Measurements from ENCODE around the gene IBA57.

The IBA57 gene

GRCh38 chr1:228154021-228154669, 11.5 kb upstream of the IBA57 start:
- no peak for TF ChIP-seq CTCF (IDR thresholded peaks at IDR 0.05; ENCODE audit: low read depth, low read length)
- DNase-seq (ENCODE audit: extremely low read depth, low read depth) = no peak

- no peak for DNase-seq (ENCODE audit: extremely low read depth, low read depth)
- TF ChIP-seq CTCF (IDR thresholded peaks at IDR 0.05; ENCODE audit: low read depth, low read length) = no peak
Observed at GRCh38 chr1:228154670-228155571, 10.7 kb upstream of the IBA57 start.

- no peak for DNase-seq (ENCODE audit: extremely low read depth, low read depth)
- no peak for TF ChIP-seq CTCF (IDR thresholded peaks at IDR 0.05; ENCODE audit: low read depth, low read length)
Observed at GRCh38 chr1:228155596-228156514, 9.7 kb upstream of the IBA57 start.

- DNase-seq (ENCODE audit: extremely low read depth, low read depth) = no peak
- TF ChIP-seq CTCF (IDR thresholded peaks at IDR 0.05; ENCODE audit: low read depth, low read length) = no peak
Observed at GRCh38 chr1:228156515-228156881, 9.1 kb upstream of the IBA57 start.

- DNase-seq (ENCODE audit: extremely low read depth, low read depth) = no peak
- TF ChIP-seq CTCF (IDR thresholded peaks at IDR 0.05; ENCODE audit: low read depth, low read length) = no peak
Observed at GRCh38 chr1:228156941-228157728, 8.5 kb upstream of the IBA57 start.

GRCh38 chr1:228157729-228158126, 7.9 kb upstream of the IBA57 start:
- no peak for DNase-seq (ENCODE audit: extremely low read depth, low read depth)
- TF ChIP-seq CTCF (IDR thresholded peaks at IDR 0.05; ENCODE audit: low read depth, low read length) = no peak

All from AG09319 (cell line).